Right atrium auricular region (tissue), 2 donors: ENCODE data around the gene FCHSD2. TPM values are rescaled to one million over a fixed set of nuclear protein-coding genes. Genes with fewer than 3 reads are reported as not detected.
"Not testable (repeated sequence)": the region's sequence is repeated elsewhere in the genome, so short reads cannot be mapped to it uniquely, and the experiment has no call there.

ENCODE experiments used
- DNase-seq: peaks from one replicate; pipeline ENCODE4 v3.0.0-alpha.2; 2019; ENCODE audit warnings: low spot score
- H3K27ac ChIP-seq, 2 donors: fragments of 200-600 bp; sonication (generic); 1 replicate in 1 of 2; 2 replicates in 1 of 2; pipeline ENCODE4 v1.5.1; 2016 to 2019
- H3K27me3 ChIP-seq, 2 donors: fragments of 200-600 bp; sonication (generic); one replicate each; pipeline versions ENCODE4 v1.5.1 to v1.6.0; 2017 to 2019
- H3K36me3 ChIP-seq: fragments of 200-600 bp; sonication (generic); one replicate; pipeline ENCODE4 v1.5.1; 2016
- H3K4me1 ChIP-seq, 2 donors: fragments of 200-600 bp; sonication (generic); one replicate each; pipeline versions ENCODE4 v1.5.1 to v1.6.0; 2017 to 2019
- H3K4me3 ChIP-seq, 2 donors: fragments of 200-600 bp; sonication (generic); 1 replicate in 1 of 2; 2 replicates in 1 of 2; pipeline ENCODE4 v1.5.1; 2017 to 2019; ENCODE audit warnings: mild to moderate bottlenecking in 1 of 2, moderate library complexity in 1 of 2
- H3K9me3 ChIP-seq, 2 donors: fragments of 200-600 bp; sonication (generic); one replicate each; pipeline ENCODE4 v1.5.1; 2019
- total RNA-seq, 2 donors: library from RNA; depleted of rRNA; stranded (reverse); fragments of >200 nt; gene quantifications; one replicate each; pipeline ENCODE4 v1.1.0, GENCODE V29; 2016
- TF ChIP-seq, protein P1 (sequence below), 2 donors: fragments of 200-600 bp; sonication (generic); IDR thresholded peaks; one replicate each; pipeline ENCODE4 v1.5.1; 2019; ENCODE audit warnings: antibody characterized with exemption in 2 of 2

The FCHSD2 gene
- total RNA-seq, 2 donors from 2014 or later, result 23.9 to 24.0 TPM

DNA sequence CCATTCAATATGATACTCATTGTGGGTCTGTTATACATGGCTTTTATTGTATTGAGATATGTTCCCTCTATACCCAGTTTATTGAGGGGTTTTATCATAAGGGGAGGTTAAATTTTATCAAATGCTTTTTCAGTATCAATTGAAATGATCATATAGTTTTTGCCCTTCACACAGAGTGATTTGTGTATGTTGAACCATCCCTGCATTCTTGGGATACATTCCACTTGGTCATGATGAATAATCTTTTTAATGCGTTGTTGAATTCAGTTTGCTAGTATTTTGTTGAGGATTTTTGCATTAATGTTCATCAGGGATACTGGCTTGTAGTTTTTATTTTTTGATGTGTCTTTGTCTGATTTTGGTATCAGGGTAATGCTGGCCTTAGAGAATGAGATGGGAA, 229.9 kb downstream of the FCHSD2 start:
- Histone ChIP-seq H3K27ac (no peak overlapping the region), H3K9me3 (peaks cover 0 to 20% of the 10 kb centered on the region in 2 donors), H3K4me3 (no peak overlapping the region), H3K4me1 (no peaks in the 10 kb centered on the region), H3K27me3 (no peaks in the 10 kb centered on the region), H3K36me3 (no peaks in the 10 kb centered on the region)
- DNase-seq, result no peak
- TF ChIP-seq, protein P1, sequence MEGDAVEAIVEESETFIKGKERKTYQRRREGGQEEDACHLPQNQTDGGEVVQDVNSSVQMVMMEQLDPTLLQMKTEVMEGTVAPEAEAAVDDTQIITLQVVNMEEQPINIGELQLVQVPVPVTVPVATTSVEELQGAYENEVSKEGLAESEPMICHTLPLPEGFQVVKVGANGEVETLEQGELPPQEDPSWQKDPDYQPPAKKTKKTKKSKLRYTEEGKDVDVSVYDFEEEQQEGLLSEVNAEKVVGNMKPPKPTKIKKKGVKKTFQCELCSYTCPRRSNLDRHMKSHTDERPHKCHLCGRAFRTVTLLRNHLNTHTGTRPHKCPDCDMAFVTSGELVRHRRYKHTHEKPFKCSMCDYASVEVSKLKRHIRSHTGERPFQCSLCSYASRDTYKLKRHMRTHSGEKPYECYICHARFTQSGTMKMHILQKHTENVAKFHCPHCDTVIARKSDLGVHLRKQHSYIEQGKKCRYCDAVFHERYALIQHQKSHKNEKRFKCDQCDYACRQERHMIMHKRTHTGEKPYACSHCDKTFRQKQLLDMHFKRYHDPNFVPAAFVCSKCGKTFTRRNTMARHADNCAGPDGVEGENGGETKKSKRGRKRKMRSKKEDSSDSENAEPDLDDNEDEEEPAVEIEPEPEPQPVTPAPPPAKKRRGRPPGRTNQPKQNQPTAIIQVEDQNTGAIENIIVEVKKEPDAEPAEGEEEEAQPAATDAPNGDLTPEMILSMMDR (IDR thresholded peaks at IDR 0.05), result no peak

DNA sequence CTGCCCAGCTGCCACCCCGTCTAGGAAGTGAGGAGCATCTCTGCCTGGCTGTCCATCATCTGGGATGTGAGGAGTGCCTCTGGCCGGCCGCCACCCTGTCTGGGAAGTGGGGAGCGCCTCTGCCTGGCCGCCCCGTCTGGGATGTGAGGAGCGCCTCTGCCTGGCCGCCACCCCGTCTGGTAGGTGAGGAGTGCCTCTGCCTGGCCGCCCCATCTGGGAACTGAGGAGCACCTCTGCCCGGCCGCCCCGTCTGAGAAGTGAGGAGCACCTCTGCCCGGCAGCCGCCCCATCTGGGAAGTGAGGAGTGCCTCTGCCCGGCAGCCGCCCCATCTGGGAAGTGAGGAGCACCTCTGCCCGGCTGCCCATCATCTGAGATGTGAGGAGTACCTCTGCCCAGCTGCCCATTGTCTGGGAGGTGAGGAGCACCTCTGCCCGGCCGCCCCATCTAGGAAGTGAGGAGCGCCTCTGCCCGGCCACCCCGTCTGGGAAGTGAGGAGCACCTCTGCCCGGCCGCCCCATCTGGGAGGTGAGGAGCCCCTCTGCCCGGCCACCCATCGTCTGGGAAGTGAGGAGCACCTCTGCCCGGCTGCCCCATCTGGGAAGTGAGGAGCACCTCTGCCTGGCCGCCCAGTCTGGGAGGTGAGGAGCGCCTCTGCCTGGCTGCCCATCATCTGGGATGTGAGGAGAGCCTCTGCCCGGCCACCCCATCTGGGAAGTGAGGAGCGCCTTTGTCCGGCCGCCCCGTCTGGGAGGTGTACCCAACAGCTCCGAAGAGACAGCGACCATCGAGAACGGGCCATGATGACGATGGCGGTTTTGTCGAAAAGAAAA, 232.3 kb downstream of the FCHSD2 start:
- not testable (repeated sequence) for DNase-seq, H3K4me3 ChIP-seq, H3K27ac ChIP-seq, H3K36me3 ChIP-seq, H3K27me3 ChIP-seq, H3K4me1 ChIP-seq
- H3K9me3 ChIP-seq, result peaks cover 0 to 28% of the 10 kb centered on the region in 2 donors

DNA sequence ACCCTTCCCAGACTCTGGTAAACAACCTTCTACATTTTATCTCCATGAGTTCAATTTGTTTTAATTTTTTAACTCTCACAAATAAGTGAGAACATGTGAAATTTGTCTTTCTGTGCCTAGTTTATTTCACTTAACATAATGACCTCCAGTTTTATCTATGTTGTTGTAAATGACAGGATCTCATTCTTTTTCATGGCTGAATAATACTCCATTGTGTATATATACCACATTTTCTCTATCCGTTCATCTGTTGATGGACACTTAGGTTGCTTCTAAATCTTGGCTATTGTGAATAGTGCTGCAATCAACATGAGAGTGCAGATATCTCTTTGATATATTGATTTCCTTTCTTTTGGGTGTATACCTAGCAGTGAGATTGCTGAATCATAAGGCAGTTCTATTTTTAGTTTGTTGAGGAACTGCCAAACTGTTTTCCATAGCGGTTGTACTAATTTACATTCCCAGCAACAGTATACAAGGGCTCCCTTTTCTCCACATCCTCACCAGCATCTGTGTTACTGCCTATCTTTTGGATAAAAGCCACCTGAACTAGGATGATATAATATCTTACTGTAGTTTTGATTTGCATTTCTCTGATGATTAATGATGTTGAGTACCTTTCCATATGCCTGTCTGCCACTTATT, 234.0 kb downstream of the FCHSD2 start:
- Histone ChIP-seq H3K27ac (no peak overlapping the region), H3K36me3 (no peaks in the 10 kb centered on the region), H3K4me3 (no peak overlapping the region), H3K27me3 (no peaks in the 10 kb centered on the region), H3K4me1 (no peaks in the 10 kb centered on the region), H3K9me3 (peaks cover 0 to 23% of the 10 kb centered on the region in 2 donors)
- no peak for DNase-seq
- TF ChIP-seq, protein P1 (IDR thresholded peaks at IDR 0.05), result no peak

DNA sequence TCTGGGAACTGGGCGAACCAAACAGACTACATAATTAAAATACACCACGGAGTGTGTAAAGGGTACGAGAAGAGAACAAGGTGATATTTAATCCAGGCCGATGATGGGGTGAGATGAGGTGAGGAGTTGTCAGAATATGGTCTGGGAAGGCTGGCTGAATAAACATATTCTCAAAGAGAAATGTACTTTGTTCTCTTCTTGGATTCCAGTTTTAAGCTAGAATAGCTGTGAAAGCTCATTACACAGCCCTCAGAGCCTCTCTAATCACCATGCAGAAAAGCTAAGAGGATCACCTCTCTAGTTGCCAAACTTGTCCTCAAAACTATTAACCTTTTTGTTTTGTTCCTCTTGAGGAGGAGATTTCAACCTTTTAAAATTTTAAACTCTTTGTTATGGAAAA, 238.1 kb downstream of the FCHSD2 start:
- H3K27me3 ChIP-seq, result no peaks in the 10 kb centered on the region
- no peak overlapping the region for H3K27ac ChIP-seq
- no peak for DNase-seq
- peaks cover 0 to 8% of the 10 kb centered on the region in 2 donors for H3K9me3 ChIP-seq
- H3K4me1 ChIP-seq, result no peaks in the 10 kb centered on the region
- H3K36me3 ChIP-seq, result no peaks in the 10 kb centered on the region
- H3K4me3 ChIP-seq, result no peak overlapping the region
- TF ChIP-seq, protein P1 (IDR thresholded peaks at IDR 0.05), result no peak

DNA sequence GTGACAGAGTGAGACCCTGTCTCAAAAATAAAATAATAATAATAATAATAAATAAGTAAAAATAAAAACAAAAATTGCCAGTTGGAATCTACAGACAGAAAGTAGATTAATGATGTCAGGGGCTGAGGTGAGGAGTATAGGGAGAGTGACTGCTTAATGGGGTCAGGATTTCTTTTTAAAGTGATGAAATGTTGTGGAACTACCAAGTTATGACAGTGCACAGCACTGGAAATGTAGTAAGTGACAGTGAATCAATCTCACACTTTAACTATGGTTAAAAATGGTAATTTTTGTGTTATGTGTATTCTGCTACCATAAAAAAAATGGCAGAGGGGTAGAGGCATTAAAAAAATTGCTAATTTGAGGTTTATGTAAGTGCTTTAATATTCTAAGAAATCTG, 240.7 kb downstream of the FCHSD2 start:
- no peak overlapping the region for H3K4me3 ChIP-seq
- H3K36me3 ChIP-seq, result no peaks in the 10 kb centered on the region
- DNase-seq, result no peak
- TF ChIP-seq, protein P1 (IDR thresholded peaks at IDR 0.05), result no peak
- no peaks in the 10 kb centered on the region for H3K27me3 ChIP-seq
- H3K27ac ChIP-seq, result no peak overlapping the region
- H3K9me3 ChIP-seq, result peaks cover 0 to under 1% of the 10 kb centered on the region in 2 donors
- H3K4me1 ChIP-seq, result no peaks in the 10 kb centered on the region

DNA sequence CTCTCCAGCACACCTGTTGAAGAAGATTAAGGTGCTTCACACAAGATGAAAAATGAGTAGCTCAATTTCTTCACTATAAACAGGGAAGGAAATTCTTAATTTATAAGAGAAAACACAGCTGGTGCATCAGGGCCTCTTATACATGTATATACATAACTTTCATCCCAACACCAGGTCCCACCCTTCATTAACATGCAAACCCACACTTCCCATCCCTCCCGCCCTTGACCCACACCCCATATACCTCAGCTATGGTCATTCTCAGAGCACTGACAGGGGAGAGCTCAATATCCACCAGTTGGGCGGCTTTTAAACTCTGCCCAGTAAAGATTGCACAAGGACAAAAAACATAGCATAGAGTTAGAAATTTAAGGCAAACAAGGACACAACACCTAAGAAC, 242.1 kb downstream of the FCHSD2 start:
- Histone ChIP-seq H3K27ac (no peak overlapping the region), H3K9me3 (no peaks in the 10 kb centered on the region), H3K36me3 (no peaks in the 10 kb centered on the region), H3K4me1 (no peaks in the 10 kb centered on the region), H3K27me3 (no peaks in the 10 kb centered on the region), H3K4me3 (no peak overlapping the region)
- TF ChIP-seq, protein P1 (IDR thresholded peaks at IDR 0.05), result no peak
- DNase-seq, result no peak
